Measurements from ENCODE around the gene S1PR5.

S1PR5 gene

DNA sequence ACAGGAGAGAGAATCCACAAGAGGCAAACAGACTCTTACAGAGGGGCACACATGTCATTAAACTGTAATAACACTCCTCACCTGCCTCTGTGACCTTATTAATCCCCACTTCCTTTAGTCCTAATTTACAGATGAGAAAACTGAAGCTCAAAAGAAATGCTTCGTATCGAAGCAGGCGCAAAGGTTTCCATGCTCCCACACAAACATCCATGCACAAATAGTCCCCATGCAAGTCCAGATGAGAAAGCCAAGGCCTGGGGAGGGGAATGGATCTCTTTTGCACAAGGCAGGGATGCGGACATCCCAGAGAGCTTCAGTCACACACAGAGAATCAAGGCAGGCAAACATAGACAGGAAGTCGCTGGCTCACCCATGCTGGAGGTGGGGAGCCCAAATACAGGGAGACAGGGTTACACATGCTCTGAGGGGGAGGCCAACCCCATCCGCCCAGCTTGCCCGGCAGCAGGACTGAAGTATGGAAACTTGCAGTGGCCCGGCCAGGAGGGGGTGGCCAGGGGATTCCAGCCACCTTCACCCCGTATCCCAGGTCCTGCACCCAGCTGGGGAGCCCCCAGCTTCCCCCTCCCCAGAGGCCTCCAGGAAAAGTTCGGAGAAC, 468 bp downstream of the S1PR5 start:
- in situ Hi-C loops (cut with HindIII; ENCODE audit: low sequenced_read_pairs) = no loop called here
- H3K4me3 ChIP-seq (ENCODE audit: low read depth, low read length) = peak overlapping the region; percentile 12
- TF ChIP-seq, protein P1, sequence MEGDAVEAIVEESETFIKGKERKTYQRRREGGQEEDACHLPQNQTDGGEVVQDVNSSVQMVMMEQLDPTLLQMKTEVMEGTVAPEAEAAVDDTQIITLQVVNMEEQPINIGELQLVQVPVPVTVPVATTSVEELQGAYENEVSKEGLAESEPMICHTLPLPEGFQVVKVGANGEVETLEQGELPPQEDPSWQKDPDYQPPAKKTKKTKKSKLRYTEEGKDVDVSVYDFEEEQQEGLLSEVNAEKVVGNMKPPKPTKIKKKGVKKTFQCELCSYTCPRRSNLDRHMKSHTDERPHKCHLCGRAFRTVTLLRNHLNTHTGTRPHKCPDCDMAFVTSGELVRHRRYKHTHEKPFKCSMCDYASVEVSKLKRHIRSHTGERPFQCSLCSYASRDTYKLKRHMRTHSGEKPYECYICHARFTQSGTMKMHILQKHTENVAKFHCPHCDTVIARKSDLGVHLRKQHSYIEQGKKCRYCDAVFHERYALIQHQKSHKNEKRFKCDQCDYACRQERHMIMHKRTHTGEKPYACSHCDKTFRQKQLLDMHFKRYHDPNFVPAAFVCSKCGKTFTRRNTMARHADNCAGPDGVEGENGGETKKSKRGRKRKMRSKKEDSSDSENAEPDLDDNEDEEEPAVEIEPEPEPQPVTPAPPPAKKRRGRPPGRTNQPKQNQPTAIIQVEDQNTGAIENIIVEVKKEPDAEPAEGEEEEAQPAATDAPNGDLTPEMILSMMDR (IDR thresholded peaks at IDR 0.05; ENCODE audit: low read depth, low read length, missing control alignments) = no peak
- no peak for DNase-seq (ENCODE audit: low read depth)

DNA sequence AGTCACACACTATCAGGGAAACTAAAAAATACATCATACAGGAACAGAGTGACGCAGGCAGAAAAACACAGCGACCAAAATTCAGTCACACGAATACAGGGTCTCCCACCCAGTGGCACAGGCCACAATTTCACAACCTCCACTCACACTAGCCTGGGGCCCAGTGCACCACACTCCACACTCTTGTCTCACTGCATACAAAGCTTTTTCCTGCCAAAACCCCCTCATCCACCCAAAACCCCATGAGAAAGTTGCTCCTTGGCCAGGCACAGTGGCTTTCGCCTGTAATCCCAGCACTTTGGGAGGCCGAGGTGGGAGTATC, 1.2 kb downstream of the S1PR5 start:
- no peak overlapping the region for H3K4me3 ChIP-seq (ENCODE audit: low read depth, low read length)
- TF ChIP-seq, protein P1 (IDR thresholded peaks at IDR 0.05; ENCODE audit: low read depth, low read length, missing control alignments) = no peak
- in situ Hi-C loops (cut with HindIII; ENCODE audit: low sequenced_read_pairs) = no loop called here
- no peak for DNase-seq (ENCODE audit: low read depth)

DNA sequence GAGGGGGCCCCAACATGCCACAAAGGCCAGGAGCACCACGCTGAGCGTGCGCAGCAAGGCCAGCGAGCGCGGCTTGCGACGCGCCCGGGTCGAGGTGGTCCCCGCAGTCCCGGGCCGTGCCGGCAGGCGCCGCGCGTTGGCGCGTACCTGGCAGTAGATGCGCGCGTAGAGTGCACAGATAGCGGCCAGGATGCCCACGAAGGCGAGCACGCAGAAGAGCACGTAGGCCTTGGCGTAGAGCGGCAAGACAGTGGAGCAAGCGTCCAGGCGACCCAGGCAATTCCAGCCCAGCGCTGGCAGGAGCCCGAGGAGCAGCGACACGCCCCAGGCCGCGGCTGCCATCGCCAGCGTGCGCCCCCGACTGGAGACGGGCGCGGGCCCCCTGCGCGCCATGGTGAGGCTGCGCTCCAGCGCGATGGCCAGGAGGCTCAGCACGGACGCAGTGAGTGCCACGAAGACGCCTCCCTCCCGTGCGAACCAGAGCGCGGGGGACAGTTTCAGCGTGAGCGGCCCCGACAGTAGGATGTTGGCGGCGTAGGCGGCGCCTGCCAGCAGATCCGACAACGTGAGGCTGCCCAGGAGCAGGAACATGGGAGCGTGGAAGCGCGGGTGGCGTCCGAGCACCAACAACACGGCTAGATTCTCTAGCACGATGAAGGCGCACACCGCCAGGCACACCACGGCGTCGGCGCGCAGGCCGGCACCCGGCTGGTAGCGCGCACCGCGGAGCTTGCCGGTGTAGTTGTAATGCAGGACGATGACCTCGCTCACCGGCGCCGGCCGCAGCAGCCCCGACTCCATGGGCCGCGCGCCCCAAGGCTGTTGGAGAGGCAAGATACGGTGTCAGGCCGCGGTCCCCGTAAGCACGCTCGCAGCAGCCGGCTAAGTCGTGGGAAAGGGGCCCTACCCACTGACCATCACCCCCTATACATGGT, 2.8 kb downstream of the S1PR5 start:
- TF ChIP-seq, protein P1 (IDR thresholded peaks at IDR 0.05; ENCODE audit: low read depth, low read length, missing control alignments) = no peak
- no peak overlapping the region for H3K4me3 ChIP-seq (ENCODE audit: low read depth, low read length)
- DNase-seq (ENCODE audit: low read depth) = no peak
- in situ Hi-C loops (cut with HindIII; ENCODE audit: low sequenced_read_pairs) = no loop called here

DNA sequence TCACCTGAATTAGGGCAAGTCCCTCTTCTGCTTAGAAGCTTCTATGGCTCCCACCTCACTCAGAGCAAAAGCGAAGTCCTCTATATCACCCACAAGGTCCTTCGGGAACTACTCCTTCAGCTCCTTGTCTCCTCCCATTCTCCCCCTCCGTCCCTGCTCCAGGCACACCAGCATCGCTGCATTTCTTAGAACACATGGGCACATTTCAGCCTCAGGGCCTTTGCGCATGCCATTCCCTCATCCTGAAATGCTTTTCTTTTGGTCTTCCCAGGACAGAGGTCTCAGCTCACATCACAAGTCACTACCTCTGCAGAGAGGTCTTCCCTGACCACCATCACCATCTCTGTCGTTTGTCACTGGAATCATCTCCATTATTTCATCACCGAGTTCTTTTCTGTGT, 4.0 kb downstream of the S1PR5 start:
- TF ChIP-seq, protein P1 (IDR thresholded peaks at IDR 0.05; ENCODE audit: low read depth, low read length, missing control alignments) = no peak
- no peak for DNase-seq (ENCODE audit: low read depth)
- no peak overlapping the region for H3K4me3 ChIP-seq (ENCODE audit: low read depth, low read length)
- in situ Hi-C loops (cut with HindIII; ENCODE audit: low sequenced_read_pairs) = no loop called here

DNA sequence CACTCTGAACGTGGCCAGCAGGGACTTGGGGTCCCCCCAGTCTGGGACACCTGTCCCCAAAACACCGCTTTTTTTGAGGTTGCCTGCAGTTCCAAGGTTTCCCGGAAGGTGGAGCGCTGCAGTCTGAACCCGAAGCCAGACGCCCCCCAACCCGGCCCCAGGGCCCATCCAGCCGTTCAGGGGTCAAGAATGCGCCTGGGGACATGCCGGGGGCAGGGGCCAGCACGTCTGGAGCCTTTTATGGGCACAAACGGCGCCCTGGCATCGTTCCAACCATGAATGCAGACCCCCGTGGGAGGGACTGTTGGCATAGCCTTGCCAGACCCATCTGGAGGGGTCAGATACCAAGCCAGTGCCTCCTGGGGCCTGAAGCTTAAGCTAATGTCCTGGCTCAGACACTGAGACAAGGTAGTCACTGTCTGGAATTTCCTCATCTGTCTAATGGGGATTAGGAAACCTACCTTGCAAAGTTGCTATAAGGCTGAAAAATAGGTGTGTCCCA, 6.9 kb downstream of the S1PR5 start:
- H3K4me3 ChIP-seq (ENCODE audit: low read depth, low read length) = no peak overlapping the region
- in situ Hi-C loops (cut with HindIII; ENCODE audit: low sequenced_read_pairs) = no loop called here
- TF ChIP-seq, protein P1 (IDR thresholded peaks at IDR 0.05; ENCODE audit: low read depth, low read length, missing control alignments) = peak; percentile 76
- no peak for DNase-seq (ENCODE audit: low read depth)

DNA sequence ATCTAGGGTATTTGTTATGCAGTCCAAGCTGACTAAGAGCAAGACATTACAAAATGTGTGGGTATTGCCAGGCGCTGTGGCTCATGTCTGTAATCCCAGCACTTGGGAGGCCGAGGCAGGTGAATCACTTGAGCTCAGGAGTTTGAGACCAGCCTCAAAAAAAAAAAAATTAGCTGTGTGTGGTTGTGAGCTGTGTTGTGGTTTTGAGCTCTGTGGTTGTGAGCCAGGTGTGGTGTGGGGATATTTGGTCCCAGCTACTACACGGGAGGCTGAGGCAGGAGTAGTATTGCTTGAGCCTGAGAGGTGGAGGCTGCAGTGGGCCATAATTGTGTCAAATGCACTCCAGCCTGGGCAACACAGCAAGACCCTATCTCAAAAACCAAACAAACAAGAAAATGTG, 8.5 kb downstream of the S1PR5 start:
- no peak overlapping the region for H3K4me3 ChIP-seq (ENCODE audit: low read depth, low read length)
- TF ChIP-seq, protein P1 (IDR thresholded peaks at IDR 0.05; ENCODE audit: low read depth, low read length, missing control alignments) = no peak
- DNase-seq (ENCODE audit: low read depth) = no peak
- in situ Hi-C loops (cut with HindIII; ENCODE audit: low sequenced_read_pairs) = no loop called here

Data from astrocyte of the cerebellum (primary cell).